GM12892 (cell line): ENCODE measurements around the gene TMPRSS13.

Source experiments
- POLR2A ChIP-seq: IDR thresholded peaks from 2 replicates; pipeline ENCODE4 v1.6.1; 2011; ENCODE audit warnings: low read depth, low read length, control low read depth
- POLR2AphosphoS5 ChIP-seq: IDR thresholded peaks from 2 replicates; pipeline ENCODE4 v1.6.1; 2011; ENCODE audit warnings: low read depth, low read length, control low read depth
- TAF1 ChIP-seq: IDR thresholded peaks from 2 replicates; pipeline ENCODE4 v1.6.1; 2011; ENCODE audit warnings: low read depth, mild to moderate bottlenecking, control low read depth, low read length, borderline replicate concordance

DNA sequence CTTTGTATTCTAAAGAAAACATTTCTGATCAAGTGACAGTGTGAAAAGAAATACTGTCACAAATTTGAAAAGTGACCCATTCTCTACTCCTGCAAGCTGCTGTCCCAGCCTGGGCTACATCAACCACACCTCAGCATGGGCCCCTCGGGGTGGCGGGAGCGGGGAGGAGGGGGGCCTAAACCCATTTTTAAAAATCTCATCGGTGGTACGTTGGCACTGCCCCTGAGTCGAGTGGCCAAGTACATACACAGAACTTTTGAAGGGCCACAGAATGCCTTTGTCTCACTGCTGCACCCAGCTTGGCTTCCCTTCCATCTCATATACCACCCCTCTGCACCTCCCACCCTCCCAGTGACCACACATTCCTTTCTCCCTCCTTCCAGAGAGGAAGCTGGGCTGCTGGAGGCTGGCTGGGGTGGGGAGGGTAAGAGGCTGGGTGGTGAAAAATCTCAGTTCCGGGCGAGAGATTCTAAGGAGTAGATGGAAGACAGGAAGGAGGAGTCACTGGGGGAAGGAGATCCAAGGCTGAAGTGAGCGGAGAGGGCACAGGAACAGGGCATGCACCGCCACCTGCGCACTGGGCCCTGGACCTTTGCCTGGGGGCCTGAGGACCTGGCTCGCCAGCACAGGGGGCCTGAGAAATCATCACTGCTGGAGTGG lies 73.9 kb downstream of the TMPRSS13 start:
- TF ChIP-seq POLR2AphosphoS5: no peak
- TF ChIP-seq POLR2A: no peak
- TF ChIP-seq TAF1: no peak
